Measurements from ENCODE around the gene GNPNAT1.

GRCh38 chr14:52781629-52782028 is 9.8 kb downstream of the GNPNAT1 start:
- TF ChIP-seq, protein P1, sequence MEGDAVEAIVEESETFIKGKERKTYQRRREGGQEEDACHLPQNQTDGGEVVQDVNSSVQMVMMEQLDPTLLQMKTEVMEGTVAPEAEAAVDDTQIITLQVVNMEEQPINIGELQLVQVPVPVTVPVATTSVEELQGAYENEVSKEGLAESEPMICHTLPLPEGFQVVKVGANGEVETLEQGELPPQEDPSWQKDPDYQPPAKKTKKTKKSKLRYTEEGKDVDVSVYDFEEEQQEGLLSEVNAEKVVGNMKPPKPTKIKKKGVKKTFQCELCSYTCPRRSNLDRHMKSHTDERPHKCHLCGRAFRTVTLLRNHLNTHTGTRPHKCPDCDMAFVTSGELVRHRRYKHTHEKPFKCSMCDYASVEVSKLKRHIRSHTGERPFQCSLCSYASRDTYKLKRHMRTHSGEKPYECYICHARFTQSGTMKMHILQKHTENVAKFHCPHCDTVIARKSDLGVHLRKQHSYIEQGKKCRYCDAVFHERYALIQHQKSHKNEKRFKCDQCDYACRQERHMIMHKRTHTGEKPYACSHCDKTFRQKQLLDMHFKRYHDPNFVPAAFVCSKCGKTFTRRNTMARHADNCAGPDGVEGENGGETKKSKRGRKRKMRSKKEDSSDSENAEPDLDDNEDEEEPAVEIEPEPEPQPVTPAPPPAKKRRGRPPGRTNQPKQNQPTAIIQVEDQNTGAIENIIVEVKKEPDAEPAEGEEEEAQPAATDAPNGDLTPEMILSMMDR (conservative IDR thresholded peaks at IDR 0.05; ENCODE audit: low read depth, low read length) = no peak
- TF ChIP-seq EZH2 (IDR thresholded peaks at IDR 0.05; ENCODE audit: borderline replicate concordance, low read depth, low read length, poor library complexity, severe bottlenecking) = no peak

Data from A673 (cell line).